NB4 (cell line): ENCODE measurements around the gene HAVCR2.

Experiments used
- CTCF ChIP-seq: IDR thresholded peaks from one replicate; pipeline ENCODE4 v1.5.1; 2012; ENCODE audit warnings: low read depth, low read length
- MAX ChIP-seq: IDR thresholded peaks from 2 replicates; pipeline ENCODE4 v1.6.1; 2011; ENCODE audit warnings: low read depth, low read length

GRCh38 chr5:157116483-157116954 lies 7.7 kb upstream of the HAVCR2 start:
- TF ChIP-seq MAX (no peak), CTCF (no peak)
